HCT116 (cell line): ENCODE results near the gene PPFIA1. TPM values are rescaled to one million over a fixed set of nuclear protein-coding genes. Genes with fewer than 3 reads are reported as not detected.

Source experiments
- ATAC-seq: fragments of 200-7000 bp; cut with Tn5 transposase; 2 replicates; pipeline ENCODE4 v1.9.1; 2020; ENCODE audit warnings: mild to moderate bottlenecking, moderate library complexity
- BruUV-seq: library from RNA; stranded (reverse); fragments of 400-500 nt; replicated peaks from 2 replicates; lab custom pipeline; 2021; lab: Mats Ljungman, UMichigan
- CTCF ChIA-PET: fragments of 300-600 bp; sonication (Branson Sonifier 250); formaldehyde crosslinking; loops from one replicate; lab custom pipeline; 2021; ENCODE audit warnings: antibody characterized with exemption; lab: Charles Lee
- POLR2A ChIA-PET: fragments of 300-600, 350-600 bp; sonication (Branson Sonifier 250); formaldehyde crosslinking; loops from one replicate; lab custom pipeline; 2021; ENCODE audit warnings: antibody characterized with exemption; lab: Charles Lee
- RAD21 ChIA-PET, 2 experiments: fragments of 300-600 bp; sonication (Branson Sonifier 250); formaldehyde crosslinking; loops; one replicate each; lab custom pipeline; 2023; ENCODE audit warnings: low total read pairs in 2 of 2; ENCODE audit not compliant: uncharacterized antibody in 2 of 2, unreplicated experiment in 2 of 2, low non-redundant PET in 1 of 2; lab: Charles Lee
- DNase-seq: peaks from one replicate; pipeline ENCODE4 v3.0.0-alpha.2; 2010; ENCODE audit warnings: low read depth, low spot score
- H2AFZ ChIP-seq: fragments of 200-600 bp; shearing (Covaris generic), sonication (generic); 2 replicates; pipeline ENCODE4 v1.6.1; 2017; ENCODE audit warnings: low read depth, mixed run types, mixed read lengths, antibody characterized with exemption, low read length; ENCODE audit not compliant: poor library complexity, severe bottlenecking
- H3K27ac ChIP-seq: 2 replicates; pipeline ENCODE4 v1.5.1; 2012; ENCODE audit warnings: low read depth, low read length
- H3K27me3 ChIP-seq: fragments of 200-600 bp; sonication (generic); 2 replicates; pipeline ENCODE4 v1.6.1; 2016; ENCODE audit warnings: mixed run types, low read length, mixed read lengths; ENCODE audit not compliant: insufficient read depth
- H3K36me3 ChIP-seq, 2 experiments: fragments of 200-500 bp in 1 of 2; fragments of 200-600 bp in 1 of 2; sonication (Bioruptor generic) in 1 of 2; sonication (generic) in 1 of 2; 2 replicates each; pipeline versions ENCODE4 v1.5.1 to v1.6.1; 2014 to 2016; ENCODE audit warnings: low read length in 2 of 2, inconsistent platforms in 1 of 2, mixed read lengths in 1 of 2, mixed run types in 1 of 2; ENCODE audit not compliant: insufficient read depth in 2 of 2, control insufficient read depth in 1 of 2
- H3K4me1 ChIP-seq, 2 experiments: fragments of 200-600 bp in 1 of 2; sonication (generic) in 1 of 2; 2 replicates each; pipeline versions ENCODE4 v1.5.1 to v1.6.1; 2012 to 2017; ENCODE audit warnings: low read length in 2 of 2, inconsistent platforms in 1 of 2, mild to moderate bottlenecking in 1 of 2, mixed read lengths in 1 of 2, mixed run types in 1 of 2, moderate library complexity in 1 of 2; ENCODE audit not compliant: insufficient read depth in 2 of 2, control insufficient read depth in 1 of 2
- H3K4me2 ChIP-seq: fragments of 200-600 bp; sonication (generic); 2 replicates; pipeline ENCODE4 v1.6.1; 2017; ENCODE audit warnings: mixed run types, low read length, mixed read lengths
- H3K4me3 ChIP-seq, 2 experiments: fragments of 200-600 bp in 1 of 2; sonication (generic) in 1 of 2; replicated peaks in 1 of 2; 2 replicates each; pipeline ENCODE4 v1.5.1; 2011 to 2016; ENCODE audit warnings: low read length in 2 of 2, control low read depth in 1 of 2, low read depth in 1 of 2, mild to moderate bottlenecking in 1 of 2, mixed read lengths in 1 of 2, mixed run types in 1 of 2
- H3K79me2 ChIP-seq: fragments of 200-600 bp; sonication (generic); 2 replicates; pipeline ENCODE4 v1.6.1; 2017; ENCODE audit warnings: mild to moderate bottlenecking, mixed run types, low read length, moderate library complexity, mixed read lengths; ENCODE audit not compliant: insufficient read depth
- H3K9ac ChIP-seq: fragments of 200-600 bp; sonication (generic); 2 replicates; pipeline ENCODE4 v1.6.1; 2016; ENCODE audit warnings: low read length, mixed read lengths
- H3K9me2 ChIP-seq: fragments of 200-600 bp; sonication (generic), shearing (Covaris generic); 2 replicates; pipeline ENCODE4 v1.6.1; 2017; ENCODE audit warnings: mixed run types, mild to moderate bottlenecking, moderate library complexity; ENCODE audit not compliant: insufficient read depth
- H3K9me3 ChIP-seq, 2 experiments: fragments of 200-500 bp in 1 of 2; fragments of 200-600 bp in 1 of 2; sonication (Bioruptor generic) in 1 of 2; sonication (generic) in 1 of 2; 2 replicates each; pipeline ENCODE4 v1.6.1; 2014 to 2017; ENCODE audit warnings: low read length in 2 of 2, mixed read lengths in 2 of 2, inconsistent platforms in 1 of 2, low read depth in 1 of 2, mild to moderate bottlenecking in 1 of 2, mixed run types in 1 of 2, moderate library complexity in 1 of 2; ENCODE audit not compliant: control insufficient read depth in 1 of 2, insufficient read depth in 1 of 2
- H4K20me1 ChIP-seq: fragments of 200-600 bp; sonication (generic), shearing (Covaris generic); 2 replicates; pipeline ENCODE4 v1.6.1; 2017; ENCODE audit warnings: mixed run types, mild to moderate bottlenecking, moderate library complexity; ENCODE audit not compliant: insufficient read depth
- CBX3 ChIP-seq: IDR thresholded peaks from 2 replicates; pipeline ENCODE4 v1.6.1; 2012; ENCODE audit warnings: low read depth
- CEBPB ChIP-seq: IDR thresholded peaks from 2 replicates; pipeline ENCODE4 v1.6.1; 2012; ENCODE audit warnings: low read depth
- CTCF ChIP-seq, 3 experiments: fragments of 200-600 bp in 1 of 3; sonication (generic) in 1 of 3; IDR thresholded peaks in 2 of 3; conservative IDR thresholded peaks in 1 of 3; 2 replicates each; pipeline ENCODE4 v1.5.1; 2012 to 2017; ENCODE audit warnings: low read depth in 2 of 3, low read length in 2 of 3, antibody characterized with exemption in 1 of 3, borderline replicate concordance in 1 of 3, control low read depth in 1 of 3, mild to moderate bottlenecking in 1 of 3, mixed read lengths in 1 of 3, mixed run types in 1 of 3, moderate library complexity in 1 of 3; ENCODE audit not compliant: insufficient read depth in 1 of 3
- EGR1 ChIP-seq: IDR thresholded peaks from 2 replicates; pipeline ENCODE4 v1.6.1; 2012; ENCODE audit warnings: low read depth
- POLR2A ChIP-seq: IDR thresholded peaks from 2 replicates; pipeline ENCODE4 v1.7.0; 2011; ENCODE audit warnings: borderline replicate concordance; ENCODE audit not compliant: insufficient read depth, insufficient read length; ENCODE audit errors: extremely low read depth
- POLR2AphosphoS5 ChIP-seq: IDR thresholded peaks from 2 replicates; pipeline ENCODE4 v1.6.1; 2011; ENCODE audit warnings: mild to moderate bottlenecking, low read depth, low read length, moderate library complexity
- RAD21 ChIP-seq: IDR thresholded peaks from 2 replicates; pipeline ENCODE4 v1.6.1; 2012; ENCODE audit warnings: low read depth, mild to moderate bottlenecking
- REST ChIP-seq: IDR thresholded peaks from 2 replicates; pipeline ENCODE4 v1.6.1; 2012; ENCODE audit warnings: low read depth
- SIN3A ChIP-seq: IDR thresholded peaks from 2 replicates; pipeline ENCODE4 v1.6.1; 2012; ENCODE audit warnings: low read depth
- SRF ChIP-seq: IDR thresholded peaks from 2 replicates; pipeline ENCODE4 v1.6.1; 2012; ENCODE audit warnings: low read depth
- YY1 ChIP-seq: IDR thresholded peaks from 2 replicates; pipeline ENCODE4 v1.6.1; 2011; ENCODE audit warnings: low read length, low read depth, moderate library complexity, mild to moderate bottlenecking; ENCODE audit not compliant: insufficient replicate concordance; ENCODE audit errors: extremely low read depth
- ZBTB33 ChIP-seq: IDR thresholded peaks from 2 replicates; pipeline ENCODE4 v1.6.1; 2011; ENCODE audit warnings: mild to moderate bottlenecking, low read length, moderate library complexity; ENCODE audit not compliant: insufficient replicate concordance; ENCODE audit errors: extremely low read depth
- intact Hi-C: fragments of 100-400 bp; cut with micrococcal nuclease; formaldehyde crosslinking; loops from 2 replicates; pipeline ENCODE4 v1.10.0; 2022
- total RNA-seq: library from RNA; stranded (reverse); gene quantifications from one replicate; pipeline ENCODE4 v1.2.1, GENCODE V29; 2021; ENCODE audit not compliant: unreplicated experiment

The PPFIA1 gene
- total RNA-seq, 1 experiment from 2014 or later: 48.6 TPM

GRCh38 chr11:70424765-70425344 lies 154.4 kb downstream of the PPFIA1 start (continued):
- TF ChIP-seq REST (no peak), CBX3 (no peak), POLR2AphosphoS5 (no peak)

GRCh38 chr11:70427436-70427835 lies 156.9 kb downstream of the PPFIA1 start:
- ATAC-seq (no peak), DNase-seq (no peak)
- no TSS peak for BruUV-seq
- Histone ChIP-seq H3K4me1 (no peaks in the 10 kb centered on the region), H3K4me2 (no peak overlapping the region), H3K9me3 (no peaks in the 10 kb centered on the region), H3K36me3 (peaks cover 49 to 60% of the 10 kb centered on the region in 2 experiments; a peak in 3 of 4 replicates), H3K9ac (no peak overlapping the region), H3K79me2 (peaks cover 23% of the 10 kb centered on the region; the same call in 1 of the 2 replicates), H3K4me3 (no peak overlapping the region), H3K9me2 (no peaks in the 10 kb centered on the region), H3K27me3 (no peaks in the 10 kb centered on the region), H4K20me1 (no peaks in the 10 kb centered on the region), H3K27ac (no peak overlapping the region), H2AFZ (no peak overlapping the region)
- POLR2A ChIA-PET: no interaction called here
- intact Hi-C loops: no loop called here
- CTCF ChIA-PET: no interaction called here
- RAD21 ChIA-PET: no interaction called here
- TF ChIP-seq POLR2A (no peak), SRF (no peak), YY1 (no peak), ZBTB33 (no peak), REST (no peak), SIN3A (no peak), CEBPB (no peak), EGR1 (no peak), POLR2AphosphoS5 (no peak), CBX3 (no peak), CTCF (IDR thresholded peaks at IDR 0.05 in 2 of 3, conservative IDR thresholded peaks at IDR 0.05 in 1 of 3; ENCODE audit: borderline replicate concordance in 1 of 3, insufficient read depth in 1 of 3, low read depth in 2 of 3, low read length in 2 of 3) (no peak), RAD21 (no peak)
